Right lobe of liver (tissue), 6 donors: Measurements from ENCODE around the gene BBOX1. TPM values are rescaled to one million over a fixed set of nuclear protein-coding genes. Genes with fewer than 3 reads are reported as not detected.

Source experiments
- ATAC-seq, 4 donors: fragments of 200-7000 bp; cut with Tn5 transposase; one replicate each; pipeline ENCODE4 v1.9.1; 2020; ENCODE audit warnings: mild to moderate bottlenecking in 4 of 4, moderate library complexity in 4 of 4
- DNase-seq, 3 donors: peaks; one replicate each; pipeline ENCODE4 v3.0.0-alpha.2; 2020
- H3K27ac ChIP-seq, 3 donors: fragments of 200-600 bp; one replicate each; pipeline ENCODE4 v1.8.0; 2022
- H3K27me3 ChIP-seq, 2 donors: fragments of 200-600 bp; one replicate each; pipeline ENCODE4 v1.8.0; 2022
- H3K36me3 ChIP-seq, 4 donors: fragments of 200-600 bp; sonication (generic) in 1 of 4; one replicate each; pipeline versions ENCODE4 v1.5.1 to v1.8.0; 2017 to 2022; ENCODE audit warnings: control low read depth in 1 of 4
- H3K4me1 ChIP-seq, 4 donors: fragments of 200-600 bp; sonication (generic) in 1 of 4; one replicate each; pipeline versions ENCODE4 v1.5.1 to v1.8.0; 2017 to 2022; ENCODE audit warnings: control low read depth in 1 of 4
- H3K4me3 ChIP-seq, 3 donors: fragments of 200-600 bp; one replicate each; pipeline ENCODE4 v1.8.0; 2022
- H3K9me3 ChIP-seq, 4 donors: fragments of 200-600 bp; sonication (generic) in 1 of 4; one replicate each; pipeline versions ENCODE4 v1.5.1 to v1.8.0; 2017 to 2022; ENCODE audit warnings: control low read depth in 1 of 4
- POLR2A ChIP-seq: fragments of 450-650 bp; IDR thresholded peaks from one replicate; pipeline ENCODE4 v1.6.1; 2017; ENCODE audit warnings: antibody characterized with exemption, mild to moderate bottlenecking
- WGBS: methylation state at CpG from one replicate; pipeline ENCODE4 v1.1.6; 2018; ENCODE audit warnings: low coverage, low lambda C conversion rate; ENCODE audit not compliant: insufficient coverage; ENCODE audit errors: missing lambda C conversion rate; 5-methylcytosine and 5-hydroxymethylcytosine counted together
- intact Hi-C, 2 donors: fragments of 100-400 bp; cut with DNase I; formaldehyde crosslinking; loops; one replicate each; pipeline versions ENCODE4 v1.11.2 to v1.14.1; 2022
- total RNA-seq, 6 experiments: library from RNA; depleted of rRNA in 2 of 6; stranded (reverse); fragments of >200 nt in 2 of 6; fragmentation: NEBNext Ultra II Directional in 3 of 6; extraction: Animal tissue kit (Norgen Biotek cat#: 25700) in 3 of 6; gene quantifications; one replicate each; pipeline versions ENCODE4 v1.1.0 to v1.2.4, GENCODE V29; 2016 to 2023
- TF ChIP-seq, protein P1 (sequence below), 4 donors: fragments of 200-600 bp in 3 of 4; fragments of 450-650 bp in 1 of 4; IDR thresholded peaks; one replicate each; pipeline versions ENCODE4 v1.5.1 to v1.8.0; 2016 to 2022; ENCODE audit warnings: antibody characterized with exemption in 4 of 4, mild to moderate bottlenecking in 2 of 4
- donor health status: DM: no; HTN: yes; CAD: no.
- donor health status: DM: no; HTN: no; CAD: no.
- donor health status: DM: no; HTN: no; CAD: no.
- donor health status: DM: no; HTN: yes; CAD: no.
- donor health status: DM: no; HTN: yes; CAD: no.

BBOX1 gene
- total RNA-seq, 6 experiments from 2014 or later, result 1.9 to 25.3 (median 13.9) TPM

DNA sequence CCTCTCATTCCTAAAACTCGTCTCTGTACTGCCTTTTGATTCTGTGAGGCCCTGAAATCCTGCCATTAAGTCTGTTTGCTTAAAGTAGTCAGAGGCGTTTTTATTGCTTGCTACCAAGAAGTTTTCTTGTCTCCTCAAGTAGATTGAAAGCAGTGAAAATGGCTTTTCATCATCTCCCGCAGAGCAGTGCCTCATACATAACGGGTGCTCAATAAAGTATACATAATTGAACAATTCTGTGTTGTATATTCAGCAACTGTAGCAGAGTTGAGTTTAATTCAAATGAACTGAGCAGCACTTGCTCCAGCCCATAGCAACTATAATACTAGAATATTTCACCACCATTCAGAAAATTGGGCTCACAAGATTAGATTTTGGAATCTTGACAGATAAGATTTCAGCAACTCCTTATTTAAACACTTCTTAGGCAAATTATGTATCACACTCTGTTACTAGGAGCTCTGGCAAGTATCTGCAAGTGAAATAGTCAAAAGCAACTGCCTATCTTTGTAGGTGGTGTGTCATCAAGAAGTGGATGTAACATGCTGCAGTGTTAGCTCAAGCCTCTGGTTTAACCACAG is 26.7 kb upstream of the BBOX1 start:
- intact Hi-C loops, result no loop called here
- TF ChIP-seq, protein P1, sequence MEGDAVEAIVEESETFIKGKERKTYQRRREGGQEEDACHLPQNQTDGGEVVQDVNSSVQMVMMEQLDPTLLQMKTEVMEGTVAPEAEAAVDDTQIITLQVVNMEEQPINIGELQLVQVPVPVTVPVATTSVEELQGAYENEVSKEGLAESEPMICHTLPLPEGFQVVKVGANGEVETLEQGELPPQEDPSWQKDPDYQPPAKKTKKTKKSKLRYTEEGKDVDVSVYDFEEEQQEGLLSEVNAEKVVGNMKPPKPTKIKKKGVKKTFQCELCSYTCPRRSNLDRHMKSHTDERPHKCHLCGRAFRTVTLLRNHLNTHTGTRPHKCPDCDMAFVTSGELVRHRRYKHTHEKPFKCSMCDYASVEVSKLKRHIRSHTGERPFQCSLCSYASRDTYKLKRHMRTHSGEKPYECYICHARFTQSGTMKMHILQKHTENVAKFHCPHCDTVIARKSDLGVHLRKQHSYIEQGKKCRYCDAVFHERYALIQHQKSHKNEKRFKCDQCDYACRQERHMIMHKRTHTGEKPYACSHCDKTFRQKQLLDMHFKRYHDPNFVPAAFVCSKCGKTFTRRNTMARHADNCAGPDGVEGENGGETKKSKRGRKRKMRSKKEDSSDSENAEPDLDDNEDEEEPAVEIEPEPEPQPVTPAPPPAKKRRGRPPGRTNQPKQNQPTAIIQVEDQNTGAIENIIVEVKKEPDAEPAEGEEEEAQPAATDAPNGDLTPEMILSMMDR (IDR thresholded peaks at IDR 0.05), result no peak
- TF ChIP-seq POLR2A, result no peak
- no peaks in the 10 kb centered on the region for H3K36me3 ChIP-seq
- H3K9me3 ChIP-seq, result no peaks in the 10 kb centered on the region
- no peaks in the 10 kb centered on the region for H3K4me1 ChIP-seq
- H3K27ac ChIP-seq, result no peak overlapping the region
- ATAC-seq (no peak), DNase-seq (no peak)
- WGBS, result 69% methylated on average over 4 of the region's 4 CpGs
- H3K4me3 ChIP-seq, result no peak overlapping the region
- no peaks in the 10 kb centered on the region for H3K27me3 ChIP-seq

DNA sequence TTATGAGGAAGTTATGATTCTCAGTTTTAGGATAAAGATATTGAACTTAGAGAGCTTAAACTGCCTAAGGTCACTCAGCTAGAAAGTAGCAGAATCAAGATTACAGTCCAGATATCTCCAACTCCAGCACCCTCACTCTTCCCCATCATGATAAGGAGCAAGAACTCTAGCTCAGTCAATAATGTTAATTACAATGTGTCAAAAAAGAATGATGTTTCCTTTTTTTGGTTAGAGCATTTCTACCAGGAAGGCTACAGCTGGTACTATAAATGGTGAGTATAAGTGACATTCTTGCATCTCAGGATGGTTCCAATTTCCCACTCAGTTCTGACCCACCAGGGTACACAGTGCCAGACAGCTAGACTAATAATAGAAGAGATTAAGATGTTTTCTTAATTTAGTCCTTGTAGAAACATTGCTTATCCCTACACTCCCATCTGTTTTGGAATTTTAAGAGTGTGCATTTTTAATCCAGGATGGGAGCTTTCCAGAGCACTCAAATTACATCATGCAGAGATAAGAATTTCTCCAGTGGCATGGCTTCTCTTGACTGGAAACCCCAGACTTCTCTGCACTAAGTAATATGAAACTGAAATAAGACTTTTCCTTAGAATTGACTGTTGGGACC is 21.6 kb upstream of the BBOX1 start:
- H3K27me3 ChIP-seq, result no peaks in the 10 kb centered on the region
- H3K36me3 ChIP-seq, result no peaks in the 10 kb centered on the region
- no peak overlapping the region for H3K27ac ChIP-seq
- DNase-seq, result no peak
- H3K9me3 ChIP-seq, result no peaks in the 10 kb centered on the region
- no peaks in the 10 kb centered on the region for H3K4me1 ChIP-seq
- no peak for ATAC-seq
- TF ChIP-seq, protein P1 (IDR thresholded peaks at IDR 0.05), result no peak
- TF ChIP-seq POLR2A, result no peak
- intact Hi-C loops, result no loop called here
- H3K4me3 ChIP-seq, result no peak overlapping the region

DNA sequence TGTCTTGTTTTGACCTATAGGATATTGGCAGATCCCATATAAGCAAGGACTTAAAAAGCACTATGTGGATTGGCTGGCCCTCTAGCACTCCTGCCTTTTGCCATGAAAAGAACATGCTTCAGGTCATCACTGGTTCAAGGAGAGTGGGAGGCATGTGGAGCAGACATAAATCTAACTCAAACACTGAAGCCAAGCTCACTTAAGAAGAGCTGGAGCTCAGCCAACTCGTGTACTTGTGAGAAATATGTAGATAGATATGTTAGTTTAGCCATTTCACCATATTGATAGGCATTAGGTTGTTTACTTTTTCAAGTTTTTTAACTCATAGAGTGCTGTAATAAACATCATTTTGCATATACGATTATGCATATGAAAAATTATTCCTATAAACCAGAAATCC is 19.9 kb upstream of the BBOX1 start:
- DNase-seq (no peak), ATAC-seq (no peak)
- H3K4me3 ChIP-seq, result no peak overlapping the region
- TF ChIP-seq, protein P1 (IDR thresholded peaks at IDR 0.05), result no peak
- TF ChIP-seq POLR2A, result no peak
- intact Hi-C loops, result no loop called here
- no peaks in the 10 kb centered on the region for H3K36me3 ChIP-seq
- H3K27ac ChIP-seq, result no peak overlapping the region
- peaks cover 0 to 11% (median 5%) of the 10 kb centered on the region in 4 donors for H3K4me1 ChIP-seq
- H3K9me3 ChIP-seq, result no peaks in the 10 kb centered on the region
- H3K27me3 ChIP-seq, result no peaks in the 10 kb centered on the region
- WGBS, result 50% methylated on average over 2 of the region's 2 CpGs

DNA sequence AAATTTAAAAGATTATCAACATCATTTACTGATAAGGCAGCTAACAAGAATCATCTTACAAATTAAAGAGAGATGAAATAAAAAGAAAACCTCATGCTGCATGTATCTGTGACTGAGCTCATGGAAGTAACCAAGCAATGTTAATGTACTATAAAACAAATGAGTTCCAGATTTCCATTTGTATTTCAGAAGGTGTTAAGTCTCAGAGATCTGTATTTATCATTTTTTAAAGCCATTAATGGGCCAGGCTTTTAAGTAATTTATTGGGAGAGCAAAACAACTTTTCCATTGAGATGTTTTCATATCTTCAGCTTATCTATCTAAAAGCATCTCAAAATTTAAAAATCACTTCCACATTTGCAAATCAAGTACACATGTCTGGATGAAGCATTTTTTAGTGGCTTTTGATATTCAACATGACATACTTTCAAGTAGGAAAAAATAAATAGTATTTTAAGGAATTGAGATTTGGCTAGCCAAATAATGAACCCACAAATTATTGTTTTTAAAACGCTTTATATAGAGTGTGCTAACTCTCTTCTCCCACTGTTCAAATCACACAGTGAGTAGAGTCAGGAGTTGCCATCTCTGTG is 17.9 kb upstream of the BBOX1 start:
- intact Hi-C loops, result no loop called here
- no peak overlapping the region for H3K4me3 ChIP-seq
- peaks cover 0 to 19% (median 5%) of the 10 kb centered on the region in 4 donors for H3K4me1 ChIP-seq
- no peak overlapping the region for H3K27ac ChIP-seq
- no peak for TF ChIP-seq POLR2A
- TF ChIP-seq, protein P1 (IDR thresholded peaks at IDR 0.05), result no peak
- no peaks in the 10 kb centered on the region for H3K9me3 ChIP-seq
- 85% methylated on average over 1 of the region's 1 CpG for WGBS
- DNase-seq (no peak), ATAC-seq (no peak)
- H3K27me3 ChIP-seq, result no peaks in the 10 kb centered on the region
- no peaks in the 10 kb centered on the region for H3K36me3 ChIP-seq
